Right lobe of liver (tissue), 6 donors: ENCODE measurements around the gene TIAM2. TPM values are rescaled to one million over a fixed set of nuclear protein-coding genes. Genes with fewer than 3 reads are reported as not detected.

Experiments used
- ATAC-seq, 4 donors: fragments of 200-7000 bp; cut with Tn5 transposase; one replicate each; pipeline ENCODE4 v1.9.1; 2020; ENCODE audit warnings: mild to moderate bottlenecking in 4 of 4, moderate library complexity in 4 of 4
- DNase-seq, 3 donors: peaks; one replicate each; pipeline ENCODE4 v3.0.0-alpha.2; 2020
- H3K27ac ChIP-seq, 3 donors: fragments of 200-600 bp; one replicate each; pipeline ENCODE4 v1.8.0; 2022
- H3K27me3 ChIP-seq, 2 donors: fragments of 200-600 bp; one replicate each; pipeline ENCODE4 v1.8.0; 2022
- H3K36me3 ChIP-seq, 4 donors: fragments of 200-600 bp; sonication (generic) in 1 of 4; one replicate each; pipeline versions ENCODE4 v1.5.1 to v1.8.0; 2017 to 2022; ENCODE audit warnings: control low read depth in 1 of 4
- H3K4me1 ChIP-seq, 4 donors: fragments of 200-600 bp; sonication (generic) in 1 of 4; one replicate each; pipeline versions ENCODE4 v1.5.1 to v1.8.0; 2017 to 2022; ENCODE audit warnings: control low read depth in 1 of 4
- H3K4me3 ChIP-seq, 3 donors: fragments of 200-600 bp; one replicate each; pipeline ENCODE4 v1.8.0; 2022
- H3K9me3 ChIP-seq, 4 donors: fragments of 200-600 bp; sonication (generic) in 1 of 4; one replicate each; pipeline versions ENCODE4 v1.5.1 to v1.8.0; 2017 to 2022; ENCODE audit warnings: control low read depth in 1 of 4
- POLR2A ChIP-seq: fragments of 450-650 bp; IDR thresholded peaks from one replicate; pipeline ENCODE4 v1.6.1; 2017; ENCODE audit warnings: antibody characterized with exemption, mild to moderate bottlenecking
- WGBS: methylation state at CpG from one replicate; pipeline ENCODE4 v1.1.6; 2018; ENCODE audit warnings: low coverage, low lambda C conversion rate; ENCODE audit not compliant: insufficient coverage; ENCODE audit errors: missing lambda C conversion rate; 5-methylcytosine and 5-hydroxymethylcytosine counted together
- intact Hi-C, 2 donors: fragments of 100-400 bp; cut with DNase I; formaldehyde crosslinking; loops; one replicate each; pipeline versions ENCODE4 v1.11.2 to v1.14.1; 2022
- total RNA-seq, 6 experiments: library from RNA; depleted of rRNA in 2 of 6; stranded (reverse); fragments of >200 nt in 2 of 6; fragmentation: NEBNext Ultra II Directional in 3 of 6; extraction: Animal tissue kit (Norgen Biotek cat#: 25700) in 3 of 6; gene quantifications; one replicate each; pipeline versions ENCODE4 v1.1.0 to v1.2.4, GENCODE V29; 2016 to 2023
- TF ChIP-seq, protein P1 (sequence below), 4 donors: fragments of 200-600 bp in 3 of 4; fragments of 450-650 bp in 1 of 4; IDR thresholded peaks; one replicate each; pipeline versions ENCODE4 v1.5.1 to v1.8.0; 2016 to 2022; ENCODE audit warnings: antibody characterized with exemption in 4 of 4, mild to moderate bottlenecking in 2 of 4
- donor health status: DM: no; HTN: yes; CAD: no.
- donor health status: DM: no; HTN: no; CAD: no.
- donor health status: DM: no; HTN: no; CAD: no.
- donor health status: DM: no; HTN: yes; CAD: no.
- donor health status: DM: no; HTN: yes; CAD: no.

Gene TIAM2
- total RNA-seq, 6 experiments from 2014 or later, result 1.3 to 4.4 (median 1.7) TPM

DNA sequence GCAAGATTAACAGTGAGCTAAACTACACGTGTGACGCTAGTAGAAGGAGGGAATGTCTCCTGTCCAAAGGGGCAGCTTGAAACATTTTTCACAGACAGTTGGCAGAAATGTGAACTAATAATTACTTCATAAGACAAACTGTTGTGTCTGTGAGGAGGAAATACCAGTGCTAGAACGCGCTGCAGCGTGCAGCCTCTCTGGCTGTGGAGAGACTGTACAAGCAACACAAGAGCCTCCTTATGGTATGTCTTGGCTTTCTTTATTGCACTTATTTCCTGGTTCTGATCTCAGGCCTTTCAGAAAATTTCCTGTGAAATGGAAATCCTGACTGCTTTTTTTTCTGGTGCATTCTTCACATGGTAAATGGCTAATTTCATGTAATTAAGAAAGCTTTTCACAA lies 25.3 kb upstream of the TIAM2 start:
- Histone ChIP-seq H3K36me3 (no peaks in the 10 kb centered on the region), H3K4me3 (no peak overlapping the region), H3K4me1 (no peaks in the 10 kb centered on the region), H3K9me3 (no peaks in the 10 kb centered on the region), H3K27me3 (no peaks in the 10 kb centered on the region), H3K27ac (no peak overlapping the region)
- 57% methylated on average over 5 of the region's 5 CpGs for WGBS
- intact Hi-C loops, result no loop called here
- DNase-seq (no peak), ATAC-seq (no peak)
- TF ChIP-seq, protein P1, sequence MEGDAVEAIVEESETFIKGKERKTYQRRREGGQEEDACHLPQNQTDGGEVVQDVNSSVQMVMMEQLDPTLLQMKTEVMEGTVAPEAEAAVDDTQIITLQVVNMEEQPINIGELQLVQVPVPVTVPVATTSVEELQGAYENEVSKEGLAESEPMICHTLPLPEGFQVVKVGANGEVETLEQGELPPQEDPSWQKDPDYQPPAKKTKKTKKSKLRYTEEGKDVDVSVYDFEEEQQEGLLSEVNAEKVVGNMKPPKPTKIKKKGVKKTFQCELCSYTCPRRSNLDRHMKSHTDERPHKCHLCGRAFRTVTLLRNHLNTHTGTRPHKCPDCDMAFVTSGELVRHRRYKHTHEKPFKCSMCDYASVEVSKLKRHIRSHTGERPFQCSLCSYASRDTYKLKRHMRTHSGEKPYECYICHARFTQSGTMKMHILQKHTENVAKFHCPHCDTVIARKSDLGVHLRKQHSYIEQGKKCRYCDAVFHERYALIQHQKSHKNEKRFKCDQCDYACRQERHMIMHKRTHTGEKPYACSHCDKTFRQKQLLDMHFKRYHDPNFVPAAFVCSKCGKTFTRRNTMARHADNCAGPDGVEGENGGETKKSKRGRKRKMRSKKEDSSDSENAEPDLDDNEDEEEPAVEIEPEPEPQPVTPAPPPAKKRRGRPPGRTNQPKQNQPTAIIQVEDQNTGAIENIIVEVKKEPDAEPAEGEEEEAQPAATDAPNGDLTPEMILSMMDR (IDR thresholded peaks at IDR 0.05), result no peak
- no peak for TF ChIP-seq POLR2A

DNA sequence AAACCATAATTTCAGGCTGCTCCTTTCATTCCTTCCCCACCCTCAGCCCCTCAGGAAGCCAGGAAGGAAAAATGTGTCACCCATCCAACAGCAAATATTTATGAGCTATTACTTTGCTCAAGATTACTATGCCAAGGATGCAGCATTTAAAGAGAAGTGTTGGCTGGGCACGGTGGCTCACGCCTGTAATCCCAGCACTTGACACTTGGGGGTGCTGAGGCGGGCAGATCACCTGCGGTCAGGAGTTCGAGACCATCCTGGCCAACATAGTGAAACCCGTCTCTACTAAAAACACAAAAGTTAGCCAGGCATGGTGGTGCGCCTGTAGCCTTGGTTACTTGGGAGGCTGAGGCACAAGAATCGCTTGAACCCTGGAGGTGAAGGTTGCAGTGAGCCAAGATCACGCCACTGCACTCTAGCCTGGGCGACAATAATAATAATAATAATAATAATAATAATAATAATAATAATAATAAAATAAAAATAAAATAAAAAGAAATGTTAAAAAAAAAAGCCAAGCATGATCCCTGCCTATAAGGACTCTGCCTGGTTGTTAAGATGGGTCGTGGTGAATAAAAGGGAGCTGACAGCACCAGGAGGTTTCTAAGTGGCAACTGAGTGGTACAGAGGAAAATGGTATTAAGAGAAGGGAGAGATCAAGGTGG lies 20.5 kb upstream of the TIAM2 start:
- 76% methylated on average over 6 of the region's 11 CpGs for WGBS
- H3K4me3 ChIP-seq, result no peak overlapping the region
- H3K36me3 ChIP-seq, result no peaks in the 10 kb centered on the region

DNA sequence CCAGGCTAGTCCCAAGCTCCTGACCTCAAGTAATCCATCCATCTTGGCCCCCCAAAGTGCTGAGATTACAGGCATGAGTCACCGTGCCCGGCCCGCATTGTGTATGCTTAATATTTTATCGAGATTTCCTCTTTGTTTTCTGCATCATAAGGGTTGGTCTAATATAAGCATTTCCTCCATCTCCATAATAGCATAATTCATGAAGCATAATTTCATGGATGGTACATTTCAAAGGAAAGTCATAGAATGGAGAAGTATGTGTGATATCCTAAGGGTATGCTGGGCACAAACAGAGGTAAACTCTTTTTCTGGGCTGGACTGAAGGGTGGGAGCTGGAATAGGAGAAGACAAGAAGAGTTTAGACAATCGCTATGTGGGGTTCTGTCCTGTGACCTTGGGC lies 17.5 kb upstream of the TIAM2 start:
- Histone ChIP-seq H3K4me3 (no peak overlapping the region), H3K36me3 (no peaks in the 10 kb centered on the region), H3K27ac (no peak overlapping the region), H3K4me1 (no peaks in the 10 kb centered on the region), H3K27me3 (no peaks in the 10 kb centered on the region), H3K9me3 (no peaks in the 10 kb centered on the region)
- DNase-seq (no peak), ATAC-seq (no peak)
- intact Hi-C loops, result no loop called here
- TF ChIP-seq POLR2A, result no peak
- TF ChIP-seq, protein P1 (IDR thresholded peaks at IDR 0.05), result no peak
- 90% methylated on average over 5 of the region's 5 CpGs for WGBS

More for the DNA sequence above, 20.5 kb upstream of the TIAM2 start:
- DNase-seq, result no peak
- intact Hi-C loops, result no loop called here
- Histone ChIP-seq H3K9me3 (no peaks in the 10 kb centered on the region), H3K27me3 (no peaks in the 10 kb centered on the region), H3K4me1 (no peaks in the 10 kb centered on the region), H3K27ac (no peak overlapping the region)
- no peak for ATAC-seq
- TF ChIP-seq, protein P1 (IDR thresholded peaks at IDR 0.05), result no peak
- no peak for TF ChIP-seq POLR2A

DNA sequence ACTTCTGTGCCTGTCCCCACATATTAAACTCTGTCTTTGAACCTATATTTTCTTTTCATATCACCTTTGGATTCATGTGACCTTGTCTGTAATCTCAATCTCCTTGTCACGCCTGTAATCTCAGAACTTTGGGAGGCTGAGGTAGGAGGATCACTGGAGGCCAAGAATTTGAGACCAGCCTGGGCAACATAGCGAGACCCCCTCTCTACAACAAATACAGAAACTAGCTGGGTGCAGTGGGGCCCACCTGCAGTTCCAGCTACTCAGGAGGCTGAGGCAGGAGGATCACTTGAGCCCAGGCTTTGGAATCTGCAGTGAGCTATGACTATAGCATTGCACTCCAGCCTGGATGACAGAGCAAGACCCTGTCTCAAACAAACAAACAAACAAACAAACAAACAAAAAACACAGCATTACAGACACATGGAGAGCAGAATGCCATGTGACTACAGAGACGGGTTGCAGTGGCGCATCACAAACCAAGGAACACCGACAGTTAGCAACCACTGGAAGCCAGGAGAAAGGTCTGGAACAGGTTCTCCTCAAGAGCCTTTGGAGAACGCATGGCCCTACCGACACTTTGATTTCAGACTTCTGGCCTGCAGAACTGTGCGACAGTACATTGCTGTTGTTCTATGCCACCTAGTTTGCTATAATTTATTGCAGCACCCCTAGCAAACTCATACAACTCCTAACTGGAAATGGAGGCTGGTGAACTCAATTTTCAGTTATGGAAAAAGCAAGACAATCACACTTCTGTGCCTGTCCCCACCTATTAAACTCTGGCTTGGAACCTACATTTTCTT lies 14.6 kb upstream of the TIAM2 start:
- 94% methylated on average over 2 of the region's 8 CpGs for WGBS
- no peak for DNase-seq
- no peak overlapping the region for H3K4me3 ChIP-seq
- TF ChIP-seq, protein P1 (IDR thresholded peaks at IDR 0.05), result no peak
- no peak for TF ChIP-seq POLR2A
- ATAC-seq, result no peak
- no peaks in the 10 kb centered on the region for H3K36me3 ChIP-seq
- no peaks in the 10 kb centered on the region for H3K27me3 ChIP-seq
- H3K4me1 ChIP-seq, result no peaks in the 10 kb centered on the region
- intact Hi-C loops, result no loop called here
- no peak overlapping the region for H3K27ac ChIP-seq
- no peaks in the 10 kb centered on the region for H3K9me3 ChIP-seq
